ENCODE data around the gene ABCA7. TPM values are rescaled to one million over a fixed set of nuclear protein-coding genes. Genes with fewer than 3 reads are reported as not detected.
A peak's percentile ranks its signal among the peaks of the same experiment; 100 is the strongest.

Gene ABCA7
- total and polyA plus RNA-seq, 2 of the 13 experiments (the other 11 are each of a cell fraction or from before 2014, with no cell fraction given) = 4.4 to 32.4 TPM

GRCh38 chr19:1001538-1002166 lies 38.3 kb upstream of the ABCA7 start (continued):
- TF ChIP-seq ZNF670 (CRISPR knock-in tag; IDR thresholded peaks at IDR 0.05; ENCODE audit: borderline replicate concordance) = no peak
- TF ChIP-seq ZUFSP (CRISPR knock-in tag; IDR thresholded peaks at IDR 0.05; ENCODE audit: borderline replicate concordance) = no peak
- no peak for TF ChIP-seq MIER3 (CRISPR knock-in tag; IDR thresholded peaks at IDR 0.05; ENCODE audit: borderline replicate concordance)
- TF ChIP-seq MTERF4 (CRISPR knock-in tag; IDR thresholded peaks at IDR 0.05) = no peak
- no peak for TF ChIP-seq HOMEZ (CRISPR knock-in tag; IDR thresholded peaks at IDR 0.05; ENCODE audit: low read depth)
- TF ChIP-seq ZBTB38 (CRISPR knock-in tag; IDR thresholded peaks at IDR 0.05) = peak; percentile 32; the same call in 1 of the 2 replicates
- TF ChIP-seq TCF12 (IDR thresholded peaks at IDR 0.05) = no peak
- no peak for TF ChIP-seq TCF12 (CRISPR knock-in tag; IDR thresholded peaks at IDR 0.05)
- TF ChIP-seq GTF2F1 (IDR thresholded peaks at IDR 0.05; ENCODE audit: low read length) = no peak
- peak; percentile 58; the same call in 1 of the 2 replicates for TF ChIP-seq ZNF121 (CRISPR knock-in tag; IDR thresholded peaks at IDR 0.05)
- peak; percentile 26; the same call in 1 of the 2 replicates for TF ChIP-seq ZFP91 (CRISPR knock-in tag; IDR thresholded peaks at IDR 0.05; ENCODE audit: borderline replicate concordance)
- TF ChIP-seq ZNF790 (CRISPR knock-in tag; IDR thresholded peaks at IDR 0.05; ENCODE audit: borderline replicate concordance) = no peak
- no peak for TF ChIP-seq HNF1A (IDR thresholded peaks at IDR 0.05; ENCODE audit: low read depth)
- TF ChIP-seq HNF1A (CRISPR knock-in tag; IDR thresholded peaks at IDR 0.05; ENCODE audit: borderline replicate concordance) = no peak
- TF ChIP-seq RBFOX2 (IDR thresholded peaks at IDR 0.05; ENCODE audit: low read depth, low read length) = no peak
- no peak for TF ChIP-seq ZNF605 (CRISPR knock-in tag; IDR thresholded peaks at IDR 0.05)
- TF ChIP-seq ONECUT2 (CRISPR knock-in tag; IDR thresholded peaks at IDR 0.05) = no peak
- no peak for TF ChIP-seq GPBP1L1 (CRISPR knock-in tag; IDR thresholded peaks at IDR 0.05)

All from HepG2 (cell line).